B cell (primary cell): ENCODE measurements around the gene SETBP1. TPM values are rescaled to one million over a fixed set of nuclear protein-coding genes. Genes with fewer than 3 reads are reported as not detected.

Experiments
- ATAC-seq: fragments of 200-7000 bp; cut with Tn5 transposase; one replicate; pipeline ENCODE4 v1.10.0; 2021; ENCODE audit warnings: low read depth, mild to moderate bottlenecking, moderate number of reproducible peaks, moderate library complexity
- CTCF ChIA-PET: fragments of 350-600 bp; sonication (Branson Sonifier 250); formaldehyde crosslinking; loops from one replicate; lab custom pipeline; 2021; ENCODE audit warnings: antibody characterized with exemption, inconsistent platforms; lab: Charles Lee
- POLR2A ChIA-PET: fragments of 350-600 bp; sonication (Branson Sonifier 250); formaldehyde crosslinking; loops from one replicate; lab custom pipeline; 2021; ENCODE audit warnings: antibody characterized with exemption; lab: Charles Lee
- DNase-seq: peaks from one replicate; pipeline ENCODE4 v3.0.0; 2013
- H2AFZ ChIP-seq: 2 replicates; pipeline ENCODE4 v1.6.1; 2012; ENCODE audit warnings: mild to moderate bottlenecking, low read depth, low read length; ENCODE audit not compliant: insufficient read depth, poor library complexity, severe bottlenecking
- H3K27ac ChIP-seq, 2 donors: 1 replicate in 1 of 2; 2 replicates in 1 of 2; pipeline ENCODE4 v1.5.1; 2012 to 2013; ENCODE audit warnings: low read length in 2 of 2, mild to moderate bottlenecking in 2 of 2, moderate library complexity in 1 of 2
- H3K27me3 ChIP-seq, 4 experiments: fragments of 200-600 bp in 1 of 4; sonication (generic) in 1 of 4; replicated peaks in 1 of 4; 1 replicate in 2 of 4; 2 replicates in 2 of 4; pipeline versions ENCODE4 v1.6.1 to v1.7.0; 2013 to 2016; ENCODE audit warnings: low read length in 3 of 4, mild to moderate bottlenecking in 2 of 4, mixed read lengths in 1 of 4, moderate library complexity in 1 of 4; ENCODE audit not compliant: insufficient read depth in 4 of 4, control insufficient read depth in 3 of 4; ENCODE audit errors: control extremely low read depth in 1 of 4
- H3K36me3 ChIP-seq, 2 experiments: replicated peaks in 1 of 2; 1 replicate in 1 of 2; 2 replicates in 1 of 2; pipeline versions ENCODE4 v1.6.1 to v1.7.1; 2013; ENCODE audit warnings: low read length in 1 of 2; ENCODE audit not compliant: insufficient read depth in 2 of 2, control insufficient read depth in 1 of 2; ENCODE audit errors: control extremely low read depth in 1 of 2, extremely low read depth in 1 of 2
- H3K4me1 ChIP-seq, 2 donors: fragments of 200-600 bp in 1 of 2; sonication (generic) in 1 of 2; 1 replicate in 1 of 2; 2 replicates in 1 of 2; pipeline versions ENCODE4 v1.5.1 to v1.6.1; 2013 to 2017; ENCODE audit warnings: low read length in 2 of 2; ENCODE audit not compliant: control insufficient read depth in 2 of 2, insufficient read depth in 2 of 2
- H3K4me2 ChIP-seq: replicated peaks from 2 replicates; pipeline ENCODE3; 2012; ENCODE audit warnings: mild to moderate bottlenecking, low read depth, low read length; ENCODE audit not compliant: poor library complexity, severe bottlenecking
- H3K4me3 ChIP-seq, 5 experiments: fragments of 200-600 bp in 1 of 5; sonication (generic) in 1 of 5; 1 replicate in 3 of 5; 2 replicates in 2 of 5; pipeline versions ENCODE4 v1.5.1 to v1.7.0; 2011 to 2016; ENCODE audit warnings: low read length in 4 of 5, mild to moderate bottlenecking in 4 of 5, low read depth in 2 of 5, control low read depth in 1 of 5, moderate library complexity in 1 of 5; ENCODE audit not compliant: insufficient read depth in 1 of 5; ENCODE audit errors: control extremely low read depth in 1 of 5, extremely low read depth in 1 of 5
- H3K79me2 ChIP-seq: fragments of 200-600 bp; sonication (generic); one replicate; pipeline ENCODE4 v1.6.0; 2016; ENCODE audit warnings: low read length; ENCODE audit not compliant: control insufficient read depth, insufficient read depth
- H3K9ac ChIP-seq: fragments of 200-600 bp; sonication (generic); 2 replicates; pipeline ENCODE4 v1.6.1; 2017; ENCODE audit warnings: mild to moderate bottlenecking, low read length, moderate library complexity
- H3K9me3 ChIP-seq, 3 donors: one replicate each; pipeline versions ENCODE4 v1.6.1 to v1.7.1; 2013; ENCODE audit warnings: low read length in 2 of 3; ENCODE audit not compliant: control insufficient read depth in 2 of 3, insufficient read depth in 1 of 3; ENCODE audit errors: control extremely low read depth in 1 of 3
- H4K20me1 ChIP-seq: 2 replicates; pipeline ENCODE4 v1.6.0; 2012; ENCODE audit warnings: mild to moderate bottlenecking, low read length; ENCODE audit not compliant: insufficient read depth, control insufficient read depth, poor library complexity, severe bottlenecking
- H3K27ac Mint-ChIP-seq: one replicate; pipeline ENCODE4 v1.8.0; 2021; ENCODE audit warnings: mixed read lengths
- H3K27me3 Mint-ChIP-seq: one replicate; pipeline ENCODE4 v1.8.0; 2021; ENCODE audit warnings: mixed read lengths
- H3K4me1 Mint-ChIP-seq: one replicate; pipeline ENCODE4 v1.8.0; 2021; ENCODE audit warnings: mixed read lengths
- H3K4me3 Mint-ChIP-seq: one replicate; pipeline ENCODE4 v1.8.0; 2021; ENCODE audit warnings: mixed read lengths
- H3K9me3 Mint-ChIP-seq: one replicate; pipeline ENCODE4 v1.8.0; 2022; ENCODE audit warnings: mixed read lengths; ENCODE audit not compliant: insufficient read depth
- EZH2 ChIP-seq: IDR thresholded peaks from 2 replicates; pipeline ENCODE4 v1.6.1; 2012; ENCODE audit warnings: borderline replicate concordance, low read depth, mild to moderate bottlenecking, moderate library complexity, low read length; ENCODE audit not compliant: insufficient read depth, poor library complexity, severe bottlenecking
- WGBS: methylation state at CpG from one replicate; pipeline ENCODE4 v1.1.5; 2013; ENCODE audit warnings: missing lambda C conversion rate; ENCODE audit not compliant: insufficient coverage; 5-methylcytosine and 5-hydroxymethylcytosine counted together
- intact Hi-C: fragments of 100-400 bp; cut with micrococcal nuclease; formaldehyde crosslinking; loops from one replicate; pipeline ENCODE4 v1.10.0; 2022
- polyA plus RNA-seq: library from polyadenylated mRNA; depleted of rRNA; stranded (reverse); fragments of >200 nt; gene quantifications from 2 replicates; pipeline ENCODE4 v1.2.3, GENCODE V29; 2012
- total RNA-seq, 2 donors: library from RNA; stranded (reverse); fragments of 120-200 nt in 1 of 2; gene quantifications; 1 replicate in 1 of 2; 2 replicates in 1 of 2; pipeline versions ENCODE4 v1.2.3 to v1.2.4, GENCODE V29; 2013 to 2022
- TF ChIP-seq, protein P1 (sequence below): fragments of 200-600 bp; IDR thresholded peaks from one replicate; pipeline ENCODE4 v1.8.0; 2022; ENCODE audit warnings: antibody characterized with exemption, mild to moderate bottlenecking

The SETBP1 gene
- total and polyA plus RNA-seq, 2 donors (not counting 1 experiment from before 2014, with no cell fraction given): 15.1 to 129 TPM

DNA sequence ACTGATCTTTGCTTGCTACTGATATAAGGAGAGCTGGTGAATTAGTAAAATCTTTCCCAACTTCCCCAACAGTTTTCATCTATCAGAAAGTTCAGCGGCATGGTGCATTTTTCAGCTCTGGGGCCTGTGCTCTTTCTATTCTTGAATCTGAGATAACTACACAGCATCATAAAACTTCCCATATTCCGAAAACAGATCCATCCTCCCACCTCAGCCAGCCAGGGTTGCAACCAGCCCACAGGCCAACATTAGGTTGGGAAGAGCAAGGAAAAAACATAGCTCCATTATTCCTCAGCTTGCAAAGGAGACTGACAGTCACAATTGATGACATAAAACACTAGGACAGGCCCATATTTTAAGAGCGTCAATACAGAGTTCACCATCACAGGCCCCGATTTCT lies 297.2 kb downstream of the SETBP1 start:
- intact Hi-C loops: no loop called here

DNA sequence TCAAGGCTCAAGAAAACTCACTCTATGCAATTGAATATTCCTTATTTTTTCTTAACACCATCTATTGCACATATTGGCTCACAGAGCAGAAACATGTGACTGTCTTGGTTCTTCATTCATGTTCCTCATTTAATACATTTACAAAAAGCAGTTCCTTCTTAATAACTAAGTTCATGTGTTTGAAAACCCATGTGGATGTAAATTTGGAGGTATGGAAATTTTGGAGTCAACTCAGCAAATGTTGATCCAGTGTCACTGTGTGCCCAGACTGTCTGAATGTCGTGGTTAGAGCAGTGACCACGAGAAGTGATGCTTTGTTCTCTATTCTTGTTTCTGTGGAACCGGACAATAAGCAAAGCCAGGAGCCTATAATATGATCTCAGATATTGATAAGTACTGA lies 299.1 kb downstream of the SETBP1 start:
- no peak overlapping the region for H2AFZ ChIP-seq
- no peaks in the 10 kb centered on the region for H3K4me1 ChIP-seq
- peaks cover 3 to 18% of the 10 kb centered on the region in 2 experiments for H3K36me3 ChIP-seq
- H3K4me2 ChIP-seq: no peak overlapping the region
- DNase-seq (no peak), ATAC-seq (no peak)
- no peak overlapping the region for H3K27ac Mint-ChIP-seq
- no peak overlapping the region for H3K27ac ChIP-seq
- CTCF ChIA-PET: no interaction called here
- H3K4me3 Mint-ChIP-seq: no peak overlapping the region
- no peak overlapping the region for H3K4me3 ChIP-seq
- peaks cover 4% of the 10 kb centered on the region for H4K20me1 ChIP-seq
- no peaks in the 10 kb centered on the region for H3K9me3 Mint-ChIP-seq
- POLR2A ChIA-PET: no interaction called here
- H3K9ac ChIP-seq: no peak overlapping the region
- 80% methylated on average over 3 of the region's 3 CpGs for WGBS
- H3K27me3 Mint-ChIP-seq: no peaks in the 10 kb centered on the region
- TF ChIP-seq, protein P1, sequence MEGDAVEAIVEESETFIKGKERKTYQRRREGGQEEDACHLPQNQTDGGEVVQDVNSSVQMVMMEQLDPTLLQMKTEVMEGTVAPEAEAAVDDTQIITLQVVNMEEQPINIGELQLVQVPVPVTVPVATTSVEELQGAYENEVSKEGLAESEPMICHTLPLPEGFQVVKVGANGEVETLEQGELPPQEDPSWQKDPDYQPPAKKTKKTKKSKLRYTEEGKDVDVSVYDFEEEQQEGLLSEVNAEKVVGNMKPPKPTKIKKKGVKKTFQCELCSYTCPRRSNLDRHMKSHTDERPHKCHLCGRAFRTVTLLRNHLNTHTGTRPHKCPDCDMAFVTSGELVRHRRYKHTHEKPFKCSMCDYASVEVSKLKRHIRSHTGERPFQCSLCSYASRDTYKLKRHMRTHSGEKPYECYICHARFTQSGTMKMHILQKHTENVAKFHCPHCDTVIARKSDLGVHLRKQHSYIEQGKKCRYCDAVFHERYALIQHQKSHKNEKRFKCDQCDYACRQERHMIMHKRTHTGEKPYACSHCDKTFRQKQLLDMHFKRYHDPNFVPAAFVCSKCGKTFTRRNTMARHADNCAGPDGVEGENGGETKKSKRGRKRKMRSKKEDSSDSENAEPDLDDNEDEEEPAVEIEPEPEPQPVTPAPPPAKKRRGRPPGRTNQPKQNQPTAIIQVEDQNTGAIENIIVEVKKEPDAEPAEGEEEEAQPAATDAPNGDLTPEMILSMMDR: no peak
- TF ChIP-seq EZH2: no peak
- no peaks in the 10 kb centered on the region for H3K27me3 ChIP-seq
- intact Hi-C loops: no loop called here
- peaks cover 12% of the 10 kb centered on the region for H3K4me1 Mint-ChIP-seq
- H3K9me3 ChIP-seq: no peaks in the 10 kb centered on the region
- H3K79me2 ChIP-seq: peaks cover 5% of the 10 kb centered on the region

More for the DNA sequence above, 297.2 kb downstream of the SETBP1 start:
- DNase-seq (no peak), ATAC-seq (no peak)
- Histone ChIP-seq H3K9me3 (peaks cover 0 to 1% (median 0%) of the 10 kb centered on the region in 3 donors), H3K27me3 (no peaks in the 10 kb centered on the region), H3K4me1 (no peaks in the 10 kb centered on the region), H3K79me2 (peaks cover 9% of the 10 kb centered on the region), H4K20me1 (peaks cover 4% of the 10 kb centered on the region), H3K4me3 (no peak overlapping the region), H3K9ac (no peak overlapping the region), H3K36me3 (peaks cover 3 to 18% of the 10 kb centered on the region in 2 experiments), H3K4me2 (no peak overlapping the region), H2AFZ (no peak overlapping the region), H3K27ac (no peak overlapping the region)
- CTCF ChIA-PET: interaction anchor here (2.4 kb wide), 1 partner anchor 235 kb away, joined by 7 read pairs; no protein-coding TSS in a partner anchor
- TF ChIP-seq EZH2: no peak
- TF ChIP-seq, protein P1: no peak
- Mint-ChIP-seq H3K9me3 (no peaks in the 10 kb centered on the region), H3K4me1 (peaks cover 12% of the 10 kb centered on the region), H3K27me3 (no peaks in the 10 kb centered on the region), H3K4me3 (no peak overlapping the region), H3K27ac (no peak overlapping the region)
- POLR2A ChIA-PET: no interaction called here
- 100% methylated on average over 1 of the region's 4 CpGs for WGBS
